ENCODE results near the gene LRRFIP1. TPM values are rescaled to one million over a fixed set of nuclear protein-coding genes. Genes with fewer than 3 reads are reported as not detected.

LRRFIP1 gene
- total and polyA plus RNA-seq, 7 donors, result 42.3 to 108 (median 91.9) TPM

DNA sequence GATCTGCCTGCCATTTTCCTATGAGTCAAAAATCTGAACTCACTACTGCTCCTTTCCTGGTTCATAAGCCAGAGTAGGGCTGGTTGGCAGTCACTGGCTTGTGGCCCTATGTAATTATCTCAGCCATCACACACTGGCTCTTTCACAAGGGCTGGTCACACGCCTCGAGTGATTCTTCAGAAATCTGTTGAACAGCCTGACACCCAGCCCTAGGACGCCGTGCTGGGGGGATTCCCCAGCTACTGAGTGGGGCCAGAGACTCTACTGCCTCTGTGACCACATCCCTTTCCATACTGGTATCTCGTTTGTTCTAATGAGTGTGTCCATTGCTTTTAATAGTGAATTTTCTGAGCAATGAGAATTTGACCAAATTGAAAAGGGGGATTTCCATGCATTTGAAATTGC, 125.4 kb downstream of the LRRFIP1 start:
- no peaks in the 10 kb centered on the region for H3K27me3 ChIP-seq (ENCODE audit: insufficient read depth in 3 of 3, low read length in 2 of 3)
- 61 to 72% (median 69%) methylated on average over 5 of the region's 5 CpGs for WGBS, 3 donors
- intact Hi-C loops (cut with DNase I), result no loop called here
- H3K4me3 ChIP-seq, result no peak overlapping the region
- DNase-seq (no peak), ATAC-seq (peak in 1 of 4 donors; percentile 19)
- TF ChIP-seq, protein P1, sequence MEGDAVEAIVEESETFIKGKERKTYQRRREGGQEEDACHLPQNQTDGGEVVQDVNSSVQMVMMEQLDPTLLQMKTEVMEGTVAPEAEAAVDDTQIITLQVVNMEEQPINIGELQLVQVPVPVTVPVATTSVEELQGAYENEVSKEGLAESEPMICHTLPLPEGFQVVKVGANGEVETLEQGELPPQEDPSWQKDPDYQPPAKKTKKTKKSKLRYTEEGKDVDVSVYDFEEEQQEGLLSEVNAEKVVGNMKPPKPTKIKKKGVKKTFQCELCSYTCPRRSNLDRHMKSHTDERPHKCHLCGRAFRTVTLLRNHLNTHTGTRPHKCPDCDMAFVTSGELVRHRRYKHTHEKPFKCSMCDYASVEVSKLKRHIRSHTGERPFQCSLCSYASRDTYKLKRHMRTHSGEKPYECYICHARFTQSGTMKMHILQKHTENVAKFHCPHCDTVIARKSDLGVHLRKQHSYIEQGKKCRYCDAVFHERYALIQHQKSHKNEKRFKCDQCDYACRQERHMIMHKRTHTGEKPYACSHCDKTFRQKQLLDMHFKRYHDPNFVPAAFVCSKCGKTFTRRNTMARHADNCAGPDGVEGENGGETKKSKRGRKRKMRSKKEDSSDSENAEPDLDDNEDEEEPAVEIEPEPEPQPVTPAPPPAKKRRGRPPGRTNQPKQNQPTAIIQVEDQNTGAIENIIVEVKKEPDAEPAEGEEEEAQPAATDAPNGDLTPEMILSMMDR (IDR thresholded peaks at IDR 0.05), result no peak
- H3K27ac ChIP-seq, result no peak overlapping the region
- H3K4me1 ChIP-seq, result peaks cover 16% of the 10 kb centered on the region
- H3K9me3 ChIP-seq, result no peaks in the 10 kb centered on the region
- peaks cover 13 to 97% of the 10 kb centered on the region in 2 donors for H3K36me3 ChIP-seq (ENCODE audit: insufficient read depth in 1 of 2, low read depth in 1 of 2)

DNA sequence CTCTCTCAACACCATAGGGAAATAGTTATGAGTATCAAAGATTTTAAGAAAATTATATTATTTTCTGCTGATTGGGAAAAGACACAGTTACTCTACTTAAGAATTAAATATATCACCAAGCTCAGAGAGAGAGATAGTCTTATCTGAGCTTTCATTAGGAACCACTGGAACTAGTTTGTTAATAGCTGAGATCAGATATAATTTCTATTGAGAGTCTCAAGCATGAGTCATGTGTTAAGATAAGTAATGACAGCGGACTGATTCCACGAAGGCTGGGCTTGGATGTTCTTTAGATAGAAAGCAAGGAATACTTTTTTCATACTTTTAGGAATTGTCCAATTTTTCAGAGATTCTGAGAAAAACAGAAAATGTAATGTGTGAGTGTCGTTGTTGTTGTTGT, 126.8 kb downstream of the LRRFIP1 start:
- DNase-seq, result no peak
- intact Hi-C loops (cut with DNase I), result no loop called here
- no peaks in the 10 kb centered on the region for H3K27me3 ChIP-seq (ENCODE audit: insufficient read depth in 3 of 3, low read length in 2 of 3)
- TF ChIP-seq, protein P1 (IDR thresholded peaks at IDR 0.05), result no peak
- H3K27ac ChIP-seq, result peak overlapping the region; percentile 38
- H3K4me1 ChIP-seq, result peaks cover 16% of the 10 kb centered on the region
- no peak overlapping the region for H3K4me3 ChIP-seq
- peaks cover 9 to 97% of the 10 kb centered on the region in 2 donors for H3K36me3 ChIP-seq (ENCODE audit: insufficient read depth in 1 of 2, low read depth in 1 of 2)
- 48 to 64% (median 63%) methylated on average over 3 of the region's 3 CpGs for WGBS, 3 donors
- no peaks in the 10 kb centered on the region for H3K9me3 ChIP-seq
- ATAC-seq, result peak; percentile 67 to 85 (median 77)

DNA sequence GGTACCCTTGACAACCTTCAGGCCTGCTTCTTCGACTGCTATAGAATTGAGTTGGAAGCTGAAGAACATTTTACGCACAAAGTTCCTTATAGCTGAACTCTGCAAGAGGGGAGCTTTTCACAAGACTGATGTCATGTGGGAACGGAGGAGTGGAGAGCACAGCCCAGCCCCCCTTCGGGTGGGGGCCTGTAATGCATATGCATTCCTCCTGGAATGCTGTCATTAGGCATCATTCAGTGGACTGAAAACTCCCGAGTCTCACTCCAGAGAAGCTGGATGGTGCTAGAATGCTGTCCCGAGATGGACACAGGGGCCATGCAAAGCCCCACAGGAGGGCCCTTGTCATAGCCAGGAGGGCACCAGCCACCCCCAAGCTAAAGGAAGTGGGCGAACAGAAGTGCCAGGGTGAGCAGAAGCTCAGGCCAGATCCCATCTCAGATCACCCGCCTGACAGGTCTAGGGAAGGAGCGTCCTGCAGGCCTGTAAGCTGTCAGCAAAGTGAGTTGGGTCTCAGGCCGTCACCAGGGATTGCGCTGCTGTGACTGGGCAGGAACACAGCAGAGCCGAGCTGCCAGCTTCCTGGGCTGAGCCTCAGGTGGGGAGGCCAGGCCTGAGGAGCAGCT, 127.3 kb downstream of the LRRFIP1 start:
- peak in 3 of 4 donors; percentile 16 to 27 (median 23) for ATAC-seq
- DNase-seq, result no peak
- peaks cover 16% of the 10 kb centered on the region for H3K4me1 ChIP-seq
- TF ChIP-seq, protein P1 (IDR thresholded peaks at IDR 0.05), result no peak
- H3K27ac ChIP-seq, result peak overlapping the region; percentile 38
- H3K4me3 ChIP-seq, result no peak overlapping the region
- 89 to 90% (median 90%) methylated on average over 11 to 12 of the region's 12 CpGs for WGBS, 3 donors
- H3K27me3 ChIP-seq (ENCODE audit: insufficient read depth in 3 of 3, low read length in 2 of 3), result no peaks in the 10 kb centered on the region
- H3K36me3 ChIP-seq (ENCODE audit: insufficient read depth in 1 of 2, low read depth in 1 of 2), result peaks cover 7 to 97% of the 10 kb centered on the region in 2 donors
- no peaks in the 10 kb centered on the region for H3K9me3 ChIP-seq
- intact Hi-C loops (cut with DNase I), result no loop called here

DNA sequence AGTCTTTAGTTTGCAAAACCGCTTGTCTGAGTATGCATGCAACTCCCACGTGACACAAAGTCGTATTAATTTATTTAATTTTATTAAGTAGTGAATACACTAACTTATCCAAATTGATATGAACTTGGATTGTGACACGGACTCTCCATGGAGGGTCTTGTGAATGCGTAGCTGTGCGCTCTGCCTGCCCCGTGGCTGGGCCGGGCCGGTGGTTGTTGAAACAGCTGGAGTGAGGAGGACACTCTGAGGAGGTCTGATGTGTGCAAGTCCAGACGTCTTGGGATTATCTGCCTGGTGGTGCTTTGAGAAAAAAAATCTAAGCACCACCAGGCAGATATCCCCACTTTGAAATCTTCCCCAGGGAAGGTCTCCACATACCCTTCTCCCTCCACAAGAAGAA, 130.2 kb downstream of the LRRFIP1 start:
- H3K36me3 ChIP-seq (ENCODE audit: insufficient read depth in 1 of 2, low read depth in 1 of 2), result peaks cover 4 to 97% of the 10 kb centered on the region in 2 donors
- H3K27ac ChIP-seq, result no peak overlapping the region
- no peaks in the 10 kb centered on the region for H3K27me3 ChIP-seq (ENCODE audit: insufficient read depth in 3 of 3, low read length in 2 of 3)
- intact Hi-C loops (cut with DNase I), result no loop called here
- H3K4me1 ChIP-seq, result peaks cover 16% of the 10 kb centered on the region
- H3K9me3 ChIP-seq, result no peaks in the 10 kb centered on the region
- ATAC-seq (no peak), DNase-seq (no peak)
- 88 to 92% (median 91%) methylated on average over 10 of the region's 10 CpGs for WGBS, 3 donors
- H3K4me3 ChIP-seq, result no peak overlapping the region
- TF ChIP-seq, protein P1 (IDR thresholded peaks at IDR 0.05), result no peak

DNA sequence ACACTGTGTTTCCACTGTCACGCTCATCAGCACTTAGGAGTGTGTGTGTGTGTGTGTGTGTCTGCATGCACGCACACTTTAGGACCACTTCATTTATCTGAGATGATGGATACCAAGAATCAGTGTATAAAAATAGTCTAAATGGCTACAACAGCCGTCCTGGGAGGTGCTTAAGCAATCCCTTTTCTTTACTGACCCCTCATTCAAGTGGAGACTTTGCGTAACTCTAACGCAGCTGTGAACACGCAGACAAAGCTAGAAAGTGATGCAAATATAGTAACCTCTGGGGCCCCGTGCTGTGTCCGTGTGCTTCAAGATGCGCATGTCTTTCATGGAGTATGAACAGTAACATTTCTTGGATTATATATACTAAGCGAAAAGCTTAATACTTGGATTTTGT, 130.8 kb downstream of the LRRFIP1 start:
- Histone ChIP-seq H3K4me3 (no peak overlapping the region), H3K27ac (no peak overlapping the region), H3K36me3 (ENCODE audit: insufficient read depth in 1 of 2, low read depth in 1 of 2) (peaks cover 2 to 97% of the 10 kb centered on the region in 2 donors), H3K27me3 (ENCODE audit: insufficient read depth in 3 of 3, low read length in 2 of 3) (no peaks in the 10 kb centered on the region), H3K9me3 (no peaks in the 10 kb centered on the region), H3K4me1 (peaks cover 16% of the 10 kb centered on the region)
- no peak for ATAC-seq
- intact Hi-C loops (cut with DNase I), result no loop called here
- TF ChIP-seq, protein P1 (IDR thresholded peaks at IDR 0.05), result no peak
- 86 to 92% (median 87%) methylated on average over 10 of the region's 10 CpGs for WGBS, 3 donors
- DNase-seq, result no peak

Measured in psoas muscle (tissue), 8 donors.